Stimulated activated naive B cell treated with anti-CD40 and anti-IgM and Interleukin-4, amounts not matched to agents 10 μg/mL and 1 μg/mL and 100 μg/mL, for 72 hours (primary cell): ENCODE results near the gene ACSL1.

Source experiments
- ATAC-seq, 2 donors: fragments of 150-1000 bp; cut with Tn5 transposase; replicated peaks; 2 replicates each; pipeline ENCODE4 v1.10.0; 2021; ENCODE audit warnings: moderate library complexity in 1 of 2
- DNase-seq: peaks from one replicate; pipeline ENCODE4 v3.0.0; 2021
- H3K27ac Mint-ChIP-seq: one replicate; pipeline ENCODE4 v1.8.0; 2022; ENCODE audit warnings: mild to moderate bottlenecking, mixed read lengths
- H3K27me3 Mint-ChIP-seq, 2 donors: one replicate each; pipeline ENCODE4 v1.8.0; 2022; ENCODE audit warnings: mixed read lengths in 2 of 2
- H3K36me3 Mint-ChIP-seq, 2 donors: one replicate each; pipeline ENCODE4 v1.8.0; 2022; ENCODE audit warnings: mixed read lengths in 2 of 2, mild to moderate bottlenecking in 1 of 2
- H3K4me1 Mint-ChIP-seq, 2 donors: one replicate each; pipeline ENCODE4 v1.8.0; 2022; ENCODE audit warnings: mixed read lengths in 2 of 2, mild to moderate bottlenecking in 1 of 2
- H3K4me3 Mint-ChIP-seq, 2 donors: one replicate each; pipeline ENCODE4 v1.8.0; 2022; ENCODE audit warnings: mild to moderate bottlenecking in 2 of 2, mixed read lengths in 2 of 2, moderate library complexity in 1 of 2
- H3K9me3 Mint-ChIP-seq, 2 donors: one replicate each; pipeline ENCODE4 v1.8.0; 2022; ENCODE audit warnings: mixed read lengths in 2 of 2, mild to moderate bottlenecking in 1 of 2

Gene ACSL1

GRCh38 chr4:184801781-184802696, 23.7 kb downstream of the ACSL1 start:
- Mint-ChIP-seq H3K4me3 (no peak overlapping the region), H3K27ac (no peak overlapping the region), H3K27me3 (no peaks in the 10 kb centered on the region), H3K36me3 (peaks cover 48 to 67% of the 10 kb centered on the region in 2 donors), H3K9me3 (no peaks in the 10 kb centered on the region), H3K4me1 (peaks cover 31 to 51% of the 10 kb centered on the region in 2 donors)
- DNase-seq = no peak
- no peak for ATAC-seq

GRCh38 chr4:184798504-184798903, 27.3 kb downstream of the ACSL1 start:
- no peak overlapping the region for H3K27ac Mint-ChIP-seq
- H3K9me3 Mint-ChIP-seq = no peaks in the 10 kb centered on the region
- peaks cover 28 to 50% of the 10 kb centered on the region in 2 donors for H3K4me1 Mint-ChIP-seq
- DNase-seq (no peak), ATAC-seq (no peak)
- no peaks in the 10 kb centered on the region for H3K27me3 Mint-ChIP-seq
- no peak overlapping the region for H3K4me3 Mint-ChIP-seq
- peaks cover 59 to 81% of the 10 kb centered on the region in 2 donors for H3K36me3 Mint-ChIP-seq

- ATAC-seq (no peak), DNase-seq (no peak)
- Mint-ChIP-seq H3K36me3 (peaks cover 51 to 74% of the 10 kb centered on the region in 2 donors), H3K4me1 (peaks cover 29 to 57% of the 10 kb centered on the region in 2 donors), H3K27me3 (no peaks in the 10 kb centered on the region), H3K27ac (peak overlapping the region; percentile 48), H3K9me3 (no peaks in the 10 kb centered on the region), H3K4me3 (no peak overlapping the region)
Measured at GRCh38 chr4:184796906-184797305, 28.9 kb downstream of the ACSL1 start.

GRCh38 chr4:184795214-184795844, 30.4 kb downstream of the ACSL1 start:
- peaks cover 53 to 80% of the 10 kb centered on the region in 2 donors for H3K36me3 Mint-ChIP-seq
- ATAC-seq (no peak), DNase-seq (no peak)
- no peaks in the 10 kb centered on the region for H3K27me3 Mint-ChIP-seq
- no peak overlapping the region for H3K4me3 Mint-ChIP-seq
- peaks cover 39 to 72% of the 10 kb centered on the region in 2 donors for H3K4me1 Mint-ChIP-seq
- H3K27ac Mint-ChIP-seq = no peak overlapping the region
- no peaks in the 10 kb centered on the region for H3K9me3 Mint-ChIP-seq

- H3K4me1 Mint-ChIP-seq = peaks cover 39 to 76% of the 10 kb centered on the region in 2 donors
- peak overlapping the region; percentile 21 for H3K27ac Mint-ChIP-seq
- DNase-seq (no peak), ATAC-seq (peak in 1 of 2 donors; percentile 6)
- no peaks in the 10 kb centered on the region for H3K9me3 Mint-ChIP-seq
- peaks cover 53 to 79% of the 10 kb centered on the region in 2 donors for H3K36me3 Mint-ChIP-seq
- peak overlapping the region; percentile 34 to 46 for H3K4me3 Mint-ChIP-seq
- no peaks in the 10 kb centered on the region for H3K27me3 Mint-ChIP-seq
Measured at GRCh38 chr4:184794470-184794869, 31.3 kb downstream of the ACSL1 start.

GRCh38 chr4:184793735-184794355, 31.9 kb downstream of the ACSL1 start:
- peak overlapping the region; percentile 52 for H3K27ac Mint-ChIP-seq
- H3K36me3 Mint-ChIP-seq = peaks cover 53 to 79% of the 10 kb centered on the region in 2 donors
- H3K4me3 Mint-ChIP-seq = peak overlapping the region; percentile 34 to 46
- H3K27me3 Mint-ChIP-seq = no peaks in the 10 kb centered on the region
- peaks cover 39 to 79% of the 10 kb centered on the region in 2 donors for H3K4me1 Mint-ChIP-seq
- no peaks in the 10 kb centered on the region for H3K9me3 Mint-ChIP-seq
- ATAC-seq = peak; percentile 61 to 69
- DNase-seq = no peak

GRCh38 chr4:184792950-184793555, 32.7 kb downstream of the ACSL1 start:
- peak overlapping the region; percentile 52 for H3K27ac Mint-ChIP-seq
- DNase-seq (no peak), ATAC-seq (peak; percentile 63 to 69)
- peaks cover 49 to 75% of the 10 kb centered on the region in 2 donors for H3K36me3 Mint-ChIP-seq
- no peaks in the 10 kb centered on the region for H3K27me3 Mint-ChIP-seq
- peaks cover 39 to 79% of the 10 kb centered on the region in 2 donors for H3K4me1 Mint-ChIP-seq
- H3K4me3 Mint-ChIP-seq = peak overlapping the region; percentile 46 to 65
- H3K9me3 Mint-ChIP-seq = no peaks in the 10 kb centered on the region

GRCh38 chr4:184792334-184792733, 33.4 kb downstream of the ACSL1 start:
- H3K4me3 Mint-ChIP-seq = no peak overlapping the region
- no peak overlapping the region for H3K27ac Mint-ChIP-seq
- H3K9me3 Mint-ChIP-seq = no peaks in the 10 kb centered on the region

GRCh38 chr4:184790826-184791225, 34.9 kb downstream of the ACSL1 start:
- no peak overlapping the region for H3K4me3 Mint-ChIP-seq
- peaks cover 31 to 61% of the 10 kb centered on the region in 2 donors for H3K4me1 Mint-ChIP-seq
- ATAC-seq (no peak), DNase-seq (no peak)
- no peaks in the 10 kb centered on the region for H3K9me3 Mint-ChIP-seq
- no peaks in the 10 kb centered on the region for H3K27me3 Mint-ChIP-seq
- H3K27ac Mint-ChIP-seq = peak overlapping the region; percentile 70
- H3K36me3 Mint-ChIP-seq = peaks cover 47 to 68% of the 10 kb centered on the region in 2 donors

More at GRCh38 chr4:184792334-184792733, 33.4 kb downstream of the ACSL1 start:
- ATAC-seq (no peak), DNase-seq (no peak)
- H3K4me1 Mint-ChIP-seq = peaks cover 38 to 74% of the 10 kb centered on the region in 2 donors
- H3K27me3 Mint-ChIP-seq = no peaks in the 10 kb centered on the region
- peaks cover 50 to 76% of the 10 kb centered on the region in 2 donors for H3K36me3 Mint-ChIP-seq

GRCh38 chr4:184787766-184788503, 37.8 kb downstream of the ACSL1 start:
- no peak for ATAC-seq
- Mint-ChIP-seq H3K27ac (no peak overlapping the region), H3K36me3 (peaks cover 42 to 64% of the 10 kb centered on the region in 2 donors), H3K9me3 (no peaks in the 10 kb centered on the region), H3K4me3 (no peak overlapping the region), H3K27me3 (no peaks in the 10 kb centered on the region), H3K4me1 (peaks cover 22 to 49% of the 10 kb centered on the region in 2 donors)
- no peak for DNase-seq

GRCh38 chr4:184785813-184786212, 40.0 kb downstream of the ACSL1 start:
- DNase-seq = no peak
- ATAC-seq = no peak
- Mint-ChIP-seq H3K4me1 (peaks cover 17 to 41% of the 10 kb centered on the region in 2 donors), H3K4me3 (no peak overlapping the region), H3K27me3 (no peaks in the 10 kb centered on the region), H3K36me3 (peaks cover 49 to 70% of the 10 kb centered on the region in 2 donors), H3K9me3 (no peaks in the 10 kb centered on the region), H3K27ac (no peak overlapping the region)

GRCh38 chr4:184784628-184785257, 41.0 kb downstream of the ACSL1 start:
- Mint-ChIP-seq H3K27me3 (no peaks in the 10 kb centered on the region), H3K4me1 (peaks cover 15 to 36% of the 10 kb centered on the region in 2 donors), H3K36me3 (peaks cover 44 to 69% of the 10 kb centered on the region in 2 donors), H3K9me3 (no peaks in the 10 kb centered on the region), H3K4me3 (no peak overlapping the region), H3K27ac (peak overlapping the region; percentile 20)
- ATAC-seq (no peak), DNase-seq (no peak)
